Dendritic cell treated with granulocyte-macrophage colony-stimulating factor and Interleukin-4, amounts not matched to agents 40 ng/mL and 50 ng/mL, for 4 days (primary cell): Measurements from ENCODE around the gene RNF144B.
"Not testable (repeated sequence)": the region's sequence is repeated elsewhere in the genome, so short reads cannot be mapped to it uniquely, and the experiment has no call there.

Experiments
- H3K27ac Mint-ChIP-seq: one replicate; pipeline ENCODE4 v1.8.0; 2022; ENCODE audit warnings: mild to moderate bottlenecking, mixed read lengths
- H3K27me3 Mint-ChIP-seq: one replicate; pipeline ENCODE4 v1.8.0; 2022; ENCODE audit warnings: mild to moderate bottlenecking, mixed read lengths
- H3K36me3 Mint-ChIP-seq: one replicate; pipeline ENCODE4 v1.8.0; 2022; ENCODE audit warnings: low read depth, mixed read lengths
- H3K4me1 Mint-ChIP-seq: one replicate; pipeline ENCODE4 v1.8.0; 2022; ENCODE audit warnings: low read depth, mixed read lengths
- H3K4me3 Mint-ChIP-seq: one replicate; pipeline ENCODE4 v1.8.0; 2022; ENCODE audit warnings: mild to moderate bottlenecking, moderate library complexity, mixed read lengths
- H3K9me3 Mint-ChIP-seq: one replicate; pipeline ENCODE4 v1.8.0; 2022; ENCODE audit warnings: mixed read lengths
- intact Hi-C: fragments of 100-400 bp; cut with micrococcal nuclease; formaldehyde crosslinking; loops from one replicate; pipeline ENCODE4 v1.15.0; 2022

Gene RNF144B

DNA sequence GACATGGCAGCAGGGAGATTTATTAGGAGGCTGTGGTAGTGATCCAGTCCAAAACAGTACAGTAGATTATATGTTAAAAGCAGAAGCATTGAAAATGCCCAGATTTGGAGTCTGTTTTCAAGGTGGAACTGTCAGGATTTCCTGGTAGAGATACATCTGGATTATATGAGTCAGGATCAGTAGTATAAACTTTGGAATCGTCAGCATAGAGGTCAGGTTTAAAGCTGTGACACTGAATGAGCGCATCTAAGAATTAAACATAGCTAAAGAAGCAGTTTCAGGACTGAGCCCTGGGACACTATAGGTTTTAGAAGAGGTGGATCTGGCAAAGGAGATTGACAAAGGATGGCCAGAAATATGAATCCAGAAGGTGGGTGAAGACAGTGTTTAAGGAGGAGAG is 60.4 kb downstream of the RNF144B start:
- intact Hi-C loops, result loop anchor here (5.0 kb wide), 1 partner anchor 50 kb away; no protein-coding TSS in a partner anchor

GRCh38 chr6:18451756-18452155 is 64.6 kb downstream of the RNF144B start:
- peaks cover 49% of the 10 kb centered on the region for H3K36me3 Mint-ChIP-seq
- no peak overlapping the region for H3K4me3 Mint-ChIP-seq
- H3K9me3 Mint-ChIP-seq, result no peaks in the 10 kb centered on the region
- intact Hi-C loops, result no loop called here
- no peaks in the 10 kb centered on the region for H3K27me3 Mint-ChIP-seq
- H3K27ac Mint-ChIP-seq, result no peak overlapping the region
- peaks cover 15% of the 10 kb centered on the region for H3K4me1 Mint-ChIP-seq

More for the DNA sequence above, 60.4 kb downstream of the RNF144B start:
- Mint-ChIP-seq H3K27ac (no peak overlapping the region), H3K27me3 (no peaks in the 10 kb centered on the region), H3K36me3 (peaks cover 49% of the 10 kb centered on the region), H3K4me3 (no peak overlapping the region), H3K4me1 (peaks cover 33% of the 10 kb centered on the region), H3K9me3 (no peaks in the 10 kb centered on the region)

DNA sequence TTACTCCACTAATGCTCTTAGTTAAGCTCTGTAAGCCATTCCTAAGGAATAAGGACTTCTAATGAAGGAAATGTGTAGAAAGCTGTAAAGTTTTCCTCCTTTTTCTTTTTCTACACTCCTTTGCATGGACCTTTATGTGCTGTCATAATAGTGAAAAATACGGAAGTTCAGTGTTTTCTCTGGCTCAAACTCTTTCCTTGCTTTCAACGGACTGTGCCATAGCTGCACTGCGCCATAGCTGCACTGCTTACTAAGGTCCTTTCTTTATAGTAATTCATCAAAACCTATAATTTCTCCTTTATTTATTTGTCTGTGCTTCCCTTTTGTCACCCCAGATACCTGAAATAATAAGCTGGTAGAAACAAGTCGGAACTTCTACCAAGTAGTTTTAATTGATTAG is 67.3 kb downstream of the RNF144B start:
- H3K4me3 Mint-ChIP-seq, result no peak overlapping the region

GRCh38 chr6:18457065-18457737 is 70.1 kb downstream of the RNF144B start:
- intact Hi-C loops, result no loop called here
- H3K27me3 Mint-ChIP-seq, result no peaks in the 10 kb centered on the region
- H3K4me1 Mint-ChIP-seq, result peaks cover 20% of the 10 kb centered on the region
- H3K9me3 Mint-ChIP-seq, result no peaks in the 10 kb centered on the region
- no peak overlapping the region for H3K4me3 Mint-ChIP-seq
- peaks cover 83% of the 10 kb centered on the region for H3K36me3 Mint-ChIP-seq
- no peak overlapping the region for H3K27ac Mint-ChIP-seq

More for the DNA sequence above, 67.3 kb downstream of the RNF144B start:
- Mint-ChIP-seq H3K27ac (no peak overlapping the region), H3K36me3 (peaks cover 76% of the 10 kb centered on the region), H3K4me1 (peaks cover 15% of the 10 kb centered on the region), H3K27me3 (no peaks in the 10 kb centered on the region), H3K9me3 (no peaks in the 10 kb centered on the region)
- intact Hi-C loops, result no loop called here

GRCh38 chr6:18458086-18458485 is 70.9 kb downstream of the RNF144B start:
- H3K27ac Mint-ChIP-seq, H3K27me3 Mint-ChIP-seq, H3K4me3 Mint-ChIP-seq, H3K9me3 Mint-ChIP-seq, intact Hi-C loops: not testable (repeated sequence)
- Mint-ChIP-seq H3K36me3 (peaks cover 83% of the 10 kb centered on the region), H3K4me1 (peaks cover 27% of the 10 kb centered on the region)

DNA sequence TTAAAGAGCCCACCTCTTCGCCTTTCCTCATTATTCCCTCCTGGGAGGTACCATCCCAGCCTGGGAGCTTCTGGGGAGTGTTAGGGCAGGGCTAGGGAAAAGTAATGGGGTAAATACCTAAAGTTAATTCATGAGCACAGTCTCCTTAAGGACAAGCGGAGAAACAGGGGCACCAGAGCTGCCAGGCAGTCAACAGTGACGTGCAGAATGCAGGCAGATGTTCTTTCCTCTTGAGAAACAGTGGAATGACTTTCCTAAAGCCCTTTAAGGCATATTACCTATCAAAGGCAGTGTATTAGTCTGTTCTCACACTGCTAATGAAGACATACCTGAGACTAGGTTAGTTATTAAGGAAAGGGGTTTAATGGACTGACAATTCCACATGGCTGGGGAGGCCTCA is 76.3 kb downstream of the RNF144B start:
- peaks cover 100% of the 10 kb centered on the region for H3K36me3 Mint-ChIP-seq
- H3K4me1 Mint-ChIP-seq, result peaks cover 27% of the 10 kb centered on the region
- H3K27ac Mint-ChIP-seq, result no peak overlapping the region
- H3K4me3 Mint-ChIP-seq, result no peak overlapping the region
- intact Hi-C loops, result no loop called here
- H3K9me3 Mint-ChIP-seq, result no peaks in the 10 kb centered on the region
- no peaks in the 10 kb centered on the region for H3K27me3 Mint-ChIP-seq

DNA sequence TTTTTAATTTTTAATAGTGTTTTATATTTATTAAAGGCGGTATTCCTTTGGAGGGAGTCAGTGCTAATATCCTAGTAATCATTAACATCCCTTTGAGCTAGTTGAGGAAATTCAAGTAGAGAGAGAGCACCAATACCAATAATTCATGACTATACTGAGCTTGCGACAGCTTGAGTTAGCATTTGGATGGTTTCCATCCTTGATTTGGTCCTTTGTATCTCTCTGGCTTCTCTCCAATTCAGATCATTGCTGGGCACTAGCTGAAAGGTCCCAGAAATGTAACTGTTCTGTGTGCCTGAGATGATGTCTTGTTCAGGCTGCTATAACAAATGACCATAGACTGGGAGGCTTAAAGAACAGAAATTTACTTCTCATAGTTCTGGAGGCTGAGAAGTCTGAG is 77.0 kb downstream of the RNF144B start:
- H3K27me3 Mint-ChIP-seq, result no peaks in the 10 kb centered on the region
- H3K36me3 Mint-ChIP-seq, result peaks cover 100% of the 10 kb centered on the region
- H3K9me3 Mint-ChIP-seq, result no peaks in the 10 kb centered on the region
- H3K4me3 Mint-ChIP-seq, result no peak overlapping the region
- no peak overlapping the region for H3K27ac Mint-ChIP-seq
- H3K4me1 Mint-ChIP-seq, result peaks cover 27% of the 10 kb centered on the region
- intact Hi-C loops, result no loop called here

- peak overlapping the region; percentile 32 for H3K27ac Mint-ChIP-seq
- no peaks in the 10 kb centered on the region for H3K27me3 Mint-ChIP-seq
- intact Hi-C loops, result no loop called here
- H3K4me1 Mint-ChIP-seq, result peaks cover 21% of the 10 kb centered on the region
- H3K36me3 Mint-ChIP-seq, result peaks cover 92% of the 10 kb centered on the region
- H3K4me3 Mint-ChIP-seq, result no peak overlapping the region
- no peaks in the 10 kb centered on the region for H3K9me3 Mint-ChIP-seq
These were observed 78.4 kb downstream of the RNF144B start for GRCh38 chr6:18465410-18466154.

DNA sequence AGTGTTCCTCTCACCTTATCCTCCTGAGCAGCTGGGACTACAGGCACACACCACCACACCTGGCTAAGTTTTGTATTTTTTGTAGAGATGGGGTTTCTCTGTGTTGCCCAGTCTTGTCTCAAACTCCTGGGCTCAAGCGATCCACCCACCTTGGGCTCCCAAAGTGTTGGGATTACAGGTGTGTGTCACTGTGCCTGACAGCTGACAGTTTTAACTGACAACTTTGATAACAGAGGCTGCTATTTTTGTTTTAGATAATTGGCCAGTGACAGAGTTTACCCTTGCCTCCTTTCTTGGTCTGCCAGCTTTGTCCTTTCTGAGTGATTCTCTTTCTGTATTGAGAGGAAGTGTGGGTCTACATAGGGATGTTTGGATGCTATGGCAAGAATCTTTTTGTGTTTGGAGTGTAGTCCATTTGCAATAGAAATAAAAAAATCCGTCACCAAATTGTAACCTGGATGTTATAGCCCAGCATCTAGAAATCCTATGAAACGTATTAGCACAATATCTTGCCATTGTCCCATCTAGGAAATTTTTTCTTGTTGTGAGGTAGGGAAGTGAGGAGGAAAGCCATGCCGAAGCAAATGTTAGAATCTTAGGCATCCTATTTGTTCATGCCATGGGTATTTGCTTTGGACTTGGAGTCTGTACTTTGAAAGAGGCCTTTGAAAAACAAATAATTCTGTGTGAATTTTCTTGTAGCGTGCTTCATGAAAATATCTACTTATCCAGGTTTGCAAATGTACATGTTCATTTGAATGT is 80.8 kb downstream of the RNF144B start:
- intact Hi-C loops, result no loop called here
- Mint-ChIP-seq H3K9me3 (no peaks in the 10 kb centered on the region), H3K27ac (no peak overlapping the region), H3K4me3 (no peak overlapping the region), H3K36me3 (peaks cover 91% of the 10 kb centered on the region), H3K4me1 (peaks cover 19% of the 10 kb centered on the region), H3K27me3 (no peaks in the 10 kb centered on the region)

DNA sequence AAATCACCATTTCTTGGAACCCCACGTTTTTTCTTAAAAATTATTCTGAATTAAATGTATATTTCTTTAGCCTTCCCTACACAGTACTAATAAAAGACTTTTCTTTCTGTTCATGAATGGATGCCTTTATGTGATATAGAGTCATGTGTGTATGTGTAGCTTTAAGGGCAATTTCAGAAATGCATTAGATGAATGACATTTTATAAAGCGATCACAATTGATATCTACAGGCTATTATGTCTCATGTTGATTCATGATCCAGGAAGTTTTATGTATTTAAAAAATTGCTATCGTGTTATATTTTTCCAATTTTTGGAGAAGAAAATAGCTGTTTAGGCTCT is 81.3 kb downstream of the RNF144B start:
- intact Hi-C loops, result no loop called here
- Mint-ChIP-seq H3K27ac (no peak overlapping the region), H3K9me3 (no peaks in the 10 kb centered on the region), H3K4me1 (peaks cover 24% of the 10 kb centered on the region), H3K27me3 (no peaks in the 10 kb centered on the region), H3K4me3 (no peak overlapping the region), H3K36me3 (peaks cover 86% of the 10 kb centered on the region)

DNA sequence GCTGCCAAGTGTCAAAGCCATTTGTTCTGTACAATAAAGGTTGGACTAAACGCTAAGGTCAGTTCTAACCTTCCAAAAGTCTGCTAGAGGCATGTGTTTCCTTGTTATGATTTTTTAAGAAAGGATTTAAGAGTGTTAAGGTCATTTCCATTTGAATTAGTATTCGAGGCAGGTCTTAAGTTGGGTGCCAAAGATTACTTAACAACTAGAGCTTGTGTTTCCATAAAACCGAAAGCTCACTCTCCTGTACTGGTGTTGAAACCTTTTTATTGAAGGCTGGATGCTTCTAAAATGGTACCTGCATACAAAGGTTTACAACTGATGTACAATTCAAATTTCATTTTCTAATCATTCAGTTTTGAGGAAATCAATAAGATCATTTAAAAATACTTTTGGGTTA is 82.4 kb downstream of the RNF144B start:
- H3K4me1 Mint-ChIP-seq, result peaks cover 29% of the 10 kb centered on the region
- H3K9me3 Mint-ChIP-seq, result no peaks in the 10 kb centered on the region
- no peak overlapping the region for H3K4me3 Mint-ChIP-seq
- H3K36me3 Mint-ChIP-seq, result peaks cover 75% of the 10 kb centered on the region
- intact Hi-C loops, result no loop called here
- H3K27ac Mint-ChIP-seq, result no peak overlapping the region
- H3K27me3 Mint-ChIP-seq, result no peaks in the 10 kb centered on the region

DNA sequence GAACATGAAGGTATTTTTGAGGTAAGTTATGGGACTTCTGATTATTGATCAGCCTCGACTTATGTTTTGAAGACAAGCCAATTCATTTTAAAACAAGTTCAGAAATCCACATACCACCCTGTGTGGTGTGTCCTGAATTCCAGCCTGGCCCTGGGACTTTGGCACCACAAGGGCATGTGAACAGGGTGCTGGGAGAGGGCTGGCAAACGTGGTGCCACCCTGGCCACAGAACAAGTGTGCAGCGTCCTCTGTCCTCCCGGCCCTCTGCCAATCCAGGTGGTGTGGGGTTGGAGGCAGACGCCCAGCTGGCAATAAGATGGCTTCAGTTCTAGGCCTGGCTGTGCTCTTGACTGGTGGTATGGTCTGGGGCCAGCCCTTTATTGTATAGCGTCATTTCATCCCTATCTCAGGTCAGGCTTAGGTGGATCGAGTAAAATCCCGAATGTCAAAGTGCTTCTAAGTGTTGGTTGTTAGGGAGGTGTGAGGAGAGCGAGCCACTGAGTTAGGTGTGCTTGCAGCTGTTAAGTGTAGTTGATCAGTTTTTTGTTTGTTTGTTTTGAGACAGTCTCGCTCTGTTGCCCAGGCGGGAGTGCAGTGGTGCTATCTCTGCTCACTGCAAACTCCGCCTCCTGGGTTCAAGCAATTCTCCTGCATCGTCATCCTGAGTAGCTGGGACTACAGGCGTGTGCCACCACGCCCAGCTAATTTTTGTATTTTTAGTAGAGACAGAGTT is 84.2 kb downstream of the RNF144B start:
- H3K27me3 Mint-ChIP-seq, result no peaks in the 10 kb centered on the region

DNA sequence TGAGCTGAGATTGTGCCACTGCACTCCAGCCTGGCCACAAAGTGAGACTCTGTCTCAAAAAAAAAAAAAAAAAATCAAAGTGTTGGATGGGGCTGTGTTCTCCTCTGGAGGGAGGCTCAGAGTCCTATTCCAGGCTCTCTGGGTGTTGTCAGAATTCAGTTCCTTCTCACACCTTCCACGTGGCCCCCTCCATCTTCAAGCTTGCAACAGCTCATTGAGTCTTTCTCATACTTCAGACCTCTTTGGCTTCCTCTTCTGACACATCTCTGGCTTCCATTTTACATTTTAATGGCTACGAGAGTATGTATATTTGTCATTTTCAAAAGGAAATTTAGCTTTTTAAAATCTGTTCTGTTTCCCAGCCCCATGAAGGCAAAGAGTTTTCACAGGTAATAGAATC is 85.8 kb downstream of the RNF144B start:
- Mint-ChIP-seq H3K4me3 (no peak overlapping the region), H3K4me1 (peaks cover 55% of the 10 kb centered on the region), H3K9me3 (no peaks in the 10 kb centered on the region), H3K27ac (peak overlapping the region; percentile 69), H3K36me3 (peaks cover 41% of the 10 kb centered on the region), H3K27me3 (no peaks in the 10 kb centered on the region)
- intact Hi-C loops, result no loop called here

More for the DNA sequence above, 84.2 kb downstream of the RNF144B start:
- H3K36me3 Mint-ChIP-seq, result peaks cover 57% of the 10 kb centered on the region
- no peaks in the 10 kb centered on the region for H3K9me3 Mint-ChIP-seq
- intact Hi-C loops, result no loop called here
- H3K4me3 Mint-ChIP-seq, result no peak overlapping the region
- peaks cover 39% of the 10 kb centered on the region for H3K4me1 Mint-ChIP-seq
- H3K27ac Mint-ChIP-seq, result no peak overlapping the region

DNA sequence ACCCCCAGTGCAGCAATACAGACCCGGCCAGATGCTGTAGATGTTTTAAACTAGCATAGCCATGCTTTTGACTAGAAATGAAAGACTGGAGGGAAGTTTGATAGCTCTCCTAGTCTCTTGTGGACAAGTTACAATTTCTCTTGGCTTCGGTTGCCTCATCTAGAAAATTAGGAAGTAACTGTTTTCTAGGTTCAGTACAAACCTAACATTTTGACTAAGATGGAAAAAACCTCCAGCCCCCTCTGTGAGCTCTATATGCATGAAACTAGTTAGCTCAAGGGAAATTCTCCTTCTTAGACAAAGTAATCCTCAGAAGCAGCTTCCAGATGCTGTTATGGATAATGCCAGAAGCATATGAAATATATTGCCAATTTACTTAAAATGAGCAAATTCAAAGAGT is 86.6 kb downstream of the RNF144B start:
- H3K4me1 Mint-ChIP-seq, result peaks cover 62% of the 10 kb centered on the region
- intact Hi-C loops, result no loop called here
- peaks cover 33% of the 10 kb centered on the region for H3K36me3 Mint-ChIP-seq
- H3K4me3 Mint-ChIP-seq, result no peak overlapping the region
- H3K27me3 Mint-ChIP-seq, result no peaks in the 10 kb centered on the region
- no peaks in the 10 kb centered on the region for H3K9me3 Mint-ChIP-seq
- H3K27ac Mint-ChIP-seq, result peak overlapping the region; percentile 69
